Endothelial cell of umbilical vein (primary cell): ENCODE results near the gene PPP1R26.
"Not testable (repeated sequence)": the region's sequence is repeated elsewhere in the genome, so short reads cannot be mapped to it uniquely, and the experiment has no call there.

Source experiments
- CTCF ChIP-seq, 2 donors: IDR thresholded peaks; 1 replicate in 1 of 2; 2 replicates in 1 of 2; pipeline ENCODE4 v1.5.1; 2011; ENCODE audit warnings: low read length in 2 of 2, mild to moderate bottlenecking in 2 of 2, moderate library complexity in 2 of 2, control low read depth in 1 of 2, inconsistent platforms in 1 of 2, low read depth in 1 of 2; ENCODE audit not compliant: insufficient read depth in 1 of 2; ENCODE audit errors: extremely low read depth in 1 of 2
- GATA2 ChIP-seq: IDR thresholded peaks from 2 replicates; pipeline ENCODE4 v1.7.0; 2011; ENCODE audit warnings: low read depth, mild to moderate bottlenecking, moderate library complexity, mixed read lengths, low read length; ENCODE audit not compliant: insufficient read length, insufficient read depth
- POLR2A ChIP-seq: IDR thresholded peaks from 2 replicates; pipeline ENCODE4 v1.6.1; 2012; ENCODE audit warnings: low read depth, mild to moderate bottlenecking, control low read depth, low read length
- POLR2AphosphoS5 ChIP-seq: IDR thresholded peaks from 2 replicates; pipeline ENCODE4 v1.6.1; 2012; ENCODE audit warnings: low read depth, mild to moderate bottlenecking, control low read depth, low read length, moderate library complexity; ENCODE audit not compliant: insufficient read depth

DNA sequence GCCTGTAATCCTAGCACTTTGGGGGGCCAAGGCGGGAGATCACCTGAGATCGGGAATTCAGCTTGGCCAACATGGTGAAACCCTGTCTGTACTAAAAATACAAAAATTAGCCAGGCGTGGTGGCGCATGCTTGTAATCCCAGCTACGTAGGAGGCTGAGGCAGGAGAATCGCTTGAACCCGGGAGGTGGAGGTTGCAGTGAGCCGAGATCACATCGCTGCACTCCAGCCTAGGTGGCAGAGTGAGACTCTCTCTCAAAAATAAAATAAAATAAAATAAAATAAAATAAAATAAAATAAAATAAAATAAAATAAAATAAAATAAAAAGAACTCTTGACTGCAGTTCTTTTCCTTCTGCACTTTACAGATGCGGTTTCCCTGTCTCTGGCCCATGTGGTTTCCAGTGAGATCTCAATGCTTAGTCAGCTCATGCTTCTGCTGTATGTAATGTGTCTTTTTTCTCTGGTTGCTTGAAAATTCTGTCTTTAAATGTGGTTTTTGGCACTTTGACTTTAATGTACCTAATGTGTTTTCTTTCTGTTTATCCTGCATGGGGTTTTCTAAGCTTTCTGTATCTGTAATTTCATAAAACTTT is 49.4 kb downstream of the PPP1R26 start:
- not testable (repeated sequence) for TF ChIP-seq CTCF (IDR thresholded peaks at IDR 0.05; ENCODE audit: extremely low read depth in 1 of 2, insufficient read depth in 1 of 2, low read depth in 1 of 2, low read length in 2 of 2); POLR2A; POLR2AphosphoS5; GATA2
